GM19239 (cell line): ENCODE measurements around the gene DCK.
"Not testable (repeated sequence)": the region's sequence is repeated elsewhere in the genome, so short reads cannot be mapped to it uniquely, and the experiment has no call there.

Source experiments
- DNase-seq: peaks from one replicate; pipeline ENCODE4 v3.0.0; 2011; ENCODE audit warnings: low spot score; ENCODE audit not compliant: insufficient read length
- FAIRE-seq: peaks from 2 replicates; lab custom pipeline; 2011; peaks lifted over from hg19 to GRCh38; lab: Jason Lieb, UNC

Gene DCK

DNA sequence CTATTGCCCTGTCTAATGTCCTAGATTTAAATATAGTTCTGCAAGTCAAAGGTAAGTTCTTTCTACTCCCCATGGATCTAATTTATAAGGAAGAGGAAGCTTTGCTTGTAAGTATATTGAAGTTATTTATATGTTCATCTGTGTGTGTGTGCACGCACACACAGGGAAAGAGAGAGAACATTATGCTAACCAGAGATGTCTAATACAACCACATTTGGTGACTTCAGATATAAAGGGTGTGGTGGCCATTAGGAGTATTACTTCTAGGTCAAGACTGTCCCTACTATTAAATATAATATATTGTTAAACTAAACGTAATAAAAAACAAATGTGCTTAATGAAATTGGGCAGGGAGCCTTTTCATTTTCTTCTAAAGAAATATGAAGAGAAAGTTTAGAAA is 4.1 kb downstream of the DCK start:
- no peak for FAIRE-seq

DNA sequence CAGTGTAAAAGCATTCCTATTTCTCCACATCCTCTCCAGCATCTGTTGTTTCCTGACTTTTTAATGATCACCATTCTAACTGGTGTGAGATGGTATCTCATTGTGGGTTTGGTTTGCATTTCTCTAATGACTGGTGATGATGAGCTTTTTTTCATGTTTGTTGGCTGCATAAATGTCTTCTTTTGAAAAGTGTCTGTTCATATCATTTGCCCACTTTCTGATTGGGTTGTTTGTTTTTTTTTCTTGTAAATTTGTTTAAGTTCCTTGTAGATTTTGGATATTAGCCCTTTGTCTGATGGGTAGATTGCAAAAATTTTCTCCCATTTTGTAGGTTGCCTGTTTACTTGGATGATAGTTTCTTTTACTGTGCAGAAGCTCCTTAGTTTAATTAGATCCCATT is 6.2 kb downstream of the DCK start:
- not testable (repeated sequence) for DNase-seq, FAIRE-seq

More for the DNA sequence above, 4.1 kb downstream of the DCK start:
- DNase-seq, result no peak

DNA sequence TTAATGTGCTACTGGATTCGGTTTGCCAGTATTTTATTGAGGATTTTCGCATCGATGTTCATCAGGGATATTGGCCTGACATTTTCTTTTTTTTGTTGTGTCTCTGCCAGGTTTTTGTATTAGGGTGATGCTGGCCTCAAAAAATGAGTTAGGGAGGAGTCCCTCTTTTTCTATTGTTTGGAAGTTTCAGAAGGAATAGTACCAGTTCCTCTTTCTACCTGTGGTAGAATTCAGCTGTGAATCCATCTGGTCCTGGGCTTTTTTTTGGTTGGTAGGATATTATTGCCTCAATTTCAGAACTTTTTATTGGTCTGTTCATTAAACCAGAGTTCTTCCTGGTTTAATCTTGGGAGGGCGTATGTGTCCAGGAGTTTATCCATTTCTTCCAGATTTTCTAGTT is 7.9 kb downstream of the DCK start:
- not testable (repeated sequence) for DNase-seq, FAIRE-seq

DNA sequence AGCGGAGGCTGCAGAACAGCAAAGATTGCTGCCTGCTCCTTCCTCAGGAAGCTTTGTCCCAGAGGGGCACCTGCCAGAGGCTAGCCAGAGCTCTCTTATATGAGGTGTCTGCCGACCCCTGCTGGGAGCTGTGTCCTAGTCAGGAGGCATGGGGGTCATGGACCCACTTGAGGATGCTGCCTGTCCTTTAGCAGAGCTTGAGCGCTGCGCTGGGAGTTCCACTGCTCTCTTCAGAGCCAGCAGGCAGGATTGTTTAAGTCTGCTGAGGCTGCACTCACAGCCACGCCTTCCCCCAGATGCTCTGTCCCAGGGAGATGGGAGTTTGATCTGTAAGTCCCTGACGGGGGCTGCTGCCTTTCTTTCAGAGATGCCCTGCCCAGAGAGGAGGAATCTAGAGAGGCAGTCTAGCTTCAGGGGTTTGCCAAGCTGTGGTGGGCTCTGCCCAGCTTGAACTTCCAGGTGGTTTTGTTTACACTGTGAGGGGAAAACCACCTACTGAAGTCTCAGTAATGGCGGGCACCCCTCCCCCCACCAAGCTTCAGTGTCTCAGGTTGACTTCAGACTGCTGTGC is 10.9 kb downstream of the DCK start:
- FAIRE-seq (peak; percentile 35), DNase-seq (no peak)

GRCh38 chr4:71005025-71005424 is 11.6 kb downstream of the DCK start:
- DNase-seq, FAIRE-seq: not testable (repeated sequence)

DNA sequence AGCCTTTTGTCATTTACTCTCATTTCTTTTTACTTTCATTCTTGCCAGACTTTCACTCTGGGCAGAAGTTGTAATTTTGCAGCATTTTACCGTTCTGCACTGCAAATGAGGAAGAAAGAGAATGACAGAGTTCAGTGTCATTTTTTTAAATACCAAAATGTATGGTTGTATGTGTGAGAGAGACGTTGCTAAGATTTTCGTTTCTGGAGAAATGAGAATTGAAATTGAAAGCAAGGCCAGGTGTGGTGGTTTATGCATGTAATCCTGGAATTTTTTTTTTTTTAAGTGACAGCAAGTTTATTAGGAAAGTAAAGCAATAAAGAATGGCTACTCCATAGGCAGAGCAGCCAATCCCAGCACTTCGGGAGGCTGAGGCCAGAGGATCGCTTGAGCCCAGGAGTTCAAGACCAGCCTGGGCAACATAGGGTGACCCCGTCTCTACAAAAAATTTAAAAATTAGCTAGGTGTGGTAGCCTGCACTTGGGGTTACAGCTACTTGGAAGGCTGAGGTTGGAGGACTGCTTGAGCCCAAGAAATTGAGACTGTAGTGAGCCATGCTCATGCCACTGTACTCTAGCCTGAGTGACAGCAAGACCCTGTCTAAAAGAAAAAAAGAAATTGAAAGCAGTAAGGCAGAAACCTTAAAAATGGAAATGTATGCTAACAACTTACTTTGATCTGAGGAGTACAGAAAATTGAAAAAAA is 12.9 kb downstream of the DCK start:
- FAIRE-seq (peak; percentile 89), DNase-seq (no peak)

DNA sequence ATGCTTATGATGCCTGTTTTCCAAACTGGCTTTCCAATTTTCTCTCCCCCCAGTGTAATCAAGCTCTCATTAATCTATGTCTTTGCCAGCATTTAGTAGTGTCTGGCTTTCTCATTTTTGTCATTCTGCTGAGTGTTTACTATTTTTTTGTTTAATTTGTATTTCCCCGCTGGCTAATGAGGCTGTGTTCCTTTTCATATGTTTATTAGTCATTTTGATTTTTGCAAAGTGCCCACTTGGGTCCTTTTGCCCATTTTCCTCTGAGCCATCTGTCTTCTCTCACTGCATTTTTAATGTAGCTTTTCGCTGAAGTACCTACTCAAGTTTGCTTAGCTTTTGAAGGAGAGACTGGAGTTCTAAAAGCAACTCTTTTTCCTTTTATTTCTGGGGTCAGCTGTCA is 14.7 kb downstream of the DCK start:
- no peak for DNase-seq
- FAIRE-seq, result no peak

- FAIRE-seq (no peak), DNase-seq (no peak)
Measured at GRCh38 chr4:71009086-71009485, 15.6 kb downstream of the DCK start.

GRCh38 chr4:71009890-71010588 is 16.6 kb downstream of the DCK start:
- DNase-seq (no peak), FAIRE-seq (peak; percentile 77)

- FAIRE-seq, result no peak
- no peak for DNase-seq
Measured at GRCh38 chr4:71011451-71011850, 18.0 kb downstream of the DCK start.

- FAIRE-seq, DNase-seq: not testable (repeated sequence)
Measured at GRCh38 chr4:71017391-71017790, 23.9 kb downstream of the DCK start.

GRCh38 chr4:71020611-71021010 is 27.2 kb downstream of the DCK start:
- DNase-seq (no peak), FAIRE-seq (no peak)

DNA sequence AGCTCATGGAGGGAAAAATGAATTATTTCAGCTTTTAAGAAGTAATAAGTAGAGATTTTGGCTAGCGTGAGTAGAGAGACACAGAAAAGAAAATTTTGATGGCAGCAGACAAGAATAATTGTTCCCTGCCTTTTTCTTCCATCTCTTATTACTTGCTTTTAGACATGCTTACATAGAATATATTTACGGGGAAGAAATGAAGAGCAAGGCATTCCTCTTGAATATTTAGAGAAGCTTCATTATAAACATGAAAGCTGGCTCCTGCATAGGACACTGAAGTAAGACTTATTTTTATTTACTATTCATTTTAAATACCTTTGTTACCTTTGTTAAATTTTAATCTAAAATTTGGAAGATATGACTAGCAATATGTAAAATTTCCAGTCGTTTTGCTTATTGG is 32.2 kb downstream of the DCK start:
- FAIRE-seq (no peak), DNase-seq (no peak)

DNA sequence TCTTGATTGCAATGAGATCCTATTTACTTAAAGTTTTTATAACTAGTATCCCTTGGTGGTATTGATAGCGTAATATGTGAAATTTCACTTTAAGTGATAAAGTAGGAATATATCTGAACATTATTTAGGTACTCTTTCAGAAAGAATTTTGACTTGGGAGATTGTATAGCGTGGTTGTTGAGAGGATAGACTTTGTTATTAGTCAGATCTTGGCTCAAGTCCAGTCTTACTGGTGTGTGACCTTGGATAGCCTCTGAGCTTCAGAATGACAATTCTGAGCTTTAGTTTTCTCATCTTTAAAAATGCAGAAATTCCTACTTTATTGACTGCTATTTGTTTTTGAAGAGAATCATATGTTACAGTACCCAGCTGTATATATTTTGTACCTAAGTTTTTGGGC is 32.6 kb downstream of the DCK start:
- FAIRE-seq, result peak; percentile 57
- no peak for DNase-seq

DNA sequence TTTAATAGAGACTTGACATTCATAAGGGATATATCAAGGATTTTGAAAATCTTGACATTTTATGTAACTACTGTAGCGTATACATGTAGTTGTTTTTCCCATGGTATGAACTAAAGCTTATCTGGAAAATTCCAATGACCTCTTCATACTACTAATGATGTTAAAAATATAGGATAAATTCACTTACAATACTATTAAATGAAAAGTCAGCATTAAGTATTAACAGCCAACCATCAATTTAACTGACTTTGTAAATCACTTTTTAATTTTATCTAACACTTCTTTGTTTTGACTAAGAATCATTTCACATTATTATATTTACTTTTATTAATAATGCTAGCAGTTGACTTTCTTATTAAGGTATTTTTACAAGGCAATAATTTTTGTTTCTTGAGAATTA is 34.2 kb downstream of the DCK start:
- no peak for DNase-seq
- no peak for FAIRE-seq

GRCh38 chr4:71029504-71029903 is 36.1 kb downstream of the DCK start:
- DNase-seq (no peak), FAIRE-seq (no peak)

DNA sequence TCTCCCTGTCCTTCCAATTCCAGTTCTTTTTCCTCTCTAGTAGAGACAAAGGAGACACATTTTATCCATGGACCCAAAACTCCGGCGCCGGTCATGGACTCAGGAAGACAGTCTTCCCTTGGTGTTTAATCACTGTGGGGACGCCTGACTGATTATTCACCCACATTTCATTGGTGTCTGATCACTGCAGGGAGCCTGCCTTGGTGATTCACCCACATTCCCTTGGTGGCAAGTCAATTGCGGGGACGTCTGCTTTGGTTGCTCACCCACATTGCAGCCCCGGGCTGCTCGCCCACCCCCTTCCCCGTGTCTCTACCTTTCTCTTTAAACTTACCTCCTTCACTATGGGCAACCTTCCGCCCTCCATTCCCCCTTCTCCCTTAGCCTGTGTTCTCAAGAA is 38.7 kb downstream of the DCK start:
- not testable (repeated sequence) for DNase-seq, FAIRE-seq

DNA sequence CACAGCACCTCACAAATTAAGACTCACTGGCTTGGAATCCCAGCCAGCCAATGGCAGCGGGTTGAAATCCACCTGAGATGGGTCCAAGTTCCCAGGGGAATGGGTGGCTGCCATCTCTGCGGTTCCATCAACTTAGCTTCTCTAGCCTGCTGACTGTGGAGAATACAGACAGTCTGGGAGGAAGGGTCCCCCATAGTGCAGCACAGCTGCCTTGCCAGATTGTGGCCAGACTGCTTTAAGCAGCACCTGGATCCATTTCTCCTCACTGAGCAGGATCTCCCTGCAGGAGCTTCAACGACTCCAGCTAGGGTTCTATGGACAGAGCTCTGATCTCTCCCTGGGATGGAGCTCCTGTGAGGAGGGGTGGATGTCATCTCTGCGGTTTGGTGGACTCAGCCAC is 51.8 kb downstream of the DCK start:
- DNase-seq (no peak), FAIRE-seq (no peak)

- DNase-seq (no peak), FAIRE-seq (no peak)
Measured at GRCh38 chr4:71049395-71049794, 55.9 kb downstream of the DCK start.

- no peak for DNase-seq
- no peak for FAIRE-seq
Measured at GRCh38 chr4:71050809-71051208, 57.4 kb downstream of the DCK start.

DNA sequence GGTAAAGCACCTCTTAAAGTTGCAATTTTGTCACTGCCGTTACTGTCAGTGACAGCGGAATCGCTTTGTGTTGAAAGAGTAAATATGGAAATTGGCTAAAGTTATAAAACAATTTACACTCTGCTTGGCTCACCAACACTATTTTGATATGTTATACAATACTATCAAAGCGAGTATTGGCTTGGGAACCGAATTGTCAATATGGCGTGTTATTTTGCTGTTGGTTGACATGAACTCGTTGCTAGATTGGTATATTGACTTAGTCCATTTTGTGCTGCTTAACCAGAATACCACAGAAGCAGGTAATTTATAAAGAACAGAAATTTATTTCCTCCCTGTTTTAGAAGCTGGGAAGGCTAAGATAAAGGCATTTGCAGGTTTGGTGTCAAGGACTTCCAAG is 58.6 kb downstream of the DCK start:
- DNase-seq, result no peak
- FAIRE-seq, result no peak
